Calu3 (cell line): ENCODE data around the gene CACNA1S. TPM values are rescaled to one million over a fixed set of nuclear protein-coding genes. Genes with fewer than 3 reads are reported as not detected.

Experiments used
- BruUV-seq: library from RNA; stranded (reverse); fragments of 400-500 nt; replicated peaks from 2 replicates; lab custom pipeline; 2021; lab: Mats Ljungman, UMichigan
- CTCF ChIA-PET: fragments of 300-600 bp; sonication (Branson Sonifier 250); formaldehyde crosslinking; loops from one replicate; lab custom pipeline; 2022; ENCODE audit warnings: antibody characterized with exemption; lab: Charles Lee
- DNase-seq: peaks from one replicate; pipeline ENCODE4 v3.0.0; 2022
- H3K27ac Mint-ChIP-seq: one replicate; pipeline ENCODE4 v1.8.0; 2022; ENCODE audit warnings: mixed read lengths; ENCODE audit not compliant: unreplicated experiment
- H3K27me3 Mint-ChIP-seq: one replicate; pipeline ENCODE4 v1.8.0; 2022; ENCODE audit warnings: mixed read lengths; ENCODE audit not compliant: unreplicated experiment
- H3K36me3 Mint-ChIP-seq: one replicate; pipeline ENCODE4 v1.8.0; 2022; ENCODE audit warnings: mild to moderate bottlenecking, moderate library complexity, mixed read lengths; ENCODE audit not compliant: insufficient read depth, unreplicated experiment
- H3K4me1 Mint-ChIP-seq: one replicate; pipeline ENCODE4 v1.8.0; 2022; ENCODE audit warnings: mild to moderate bottlenecking, low read depth, mixed read lengths; ENCODE audit not compliant: unreplicated experiment
- H3K4me3 Mint-ChIP-seq: one replicate; pipeline ENCODE4 v1.8.0; 2022; ENCODE audit warnings: mild to moderate bottlenecking, low read depth, moderate library complexity, mixed read lengths; ENCODE audit not compliant: unreplicated experiment
- H3K9me3 Mint-ChIP-seq: one replicate; pipeline ENCODE4 v1.8.0; 2022; ENCODE audit warnings: low read depth, mixed read lengths; ENCODE audit not compliant: unreplicated experiment
- intact Hi-C: fragments of 100-400 bp; cut with micrococcal nuclease; formaldehyde crosslinking; loops from one replicate; pipeline ENCODE4 v1.10.0; 2022; ENCODE audit not compliant: unreplicated experiment
- total RNA-seq: library from RNA; stranded (reverse); gene quantifications from 2 replicates; pipeline ENCODE4 v1.2.3, GENCODE V29; 2022
- TF ChIP-seq, protein P1 (sequence below): fragments of 200-600 bp; IDR thresholded peaks from one replicate; pipeline ENCODE4 v1.8.0; 2022; ENCODE audit warnings: antibody characterized with exemption; ENCODE audit not compliant: unreplicated experiment

Gene CACNA1S
- total RNA-seq, 1 experiment from 2014 or later = not detected

DNA sequence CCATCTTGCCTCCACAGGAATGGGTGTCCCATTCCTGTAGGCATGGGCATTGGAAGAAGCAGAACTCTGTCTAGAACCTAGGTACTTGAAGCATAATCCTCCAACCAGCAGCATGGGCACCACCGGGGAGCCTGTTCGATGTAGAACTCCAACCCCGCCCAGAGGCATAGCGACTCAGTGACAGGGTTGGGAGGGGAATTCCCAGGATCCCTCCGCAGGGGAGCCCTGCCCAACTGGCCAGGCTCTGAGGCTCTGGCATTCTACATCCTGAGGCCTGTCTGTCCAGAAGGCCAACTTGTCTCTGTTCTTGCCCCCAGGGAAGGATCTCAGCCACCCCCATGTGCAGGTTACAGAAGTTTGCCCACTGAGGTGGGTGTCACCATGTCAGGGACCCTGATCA lies 38.2 kb downstream of the CACNA1S start:
- peaks cover 89% of the 10 kb centered on the region for H3K27me3 Mint-ChIP-seq
- intact Hi-C loops = no loop called here
- BruUV-seq = no TSS peak

DNA sequence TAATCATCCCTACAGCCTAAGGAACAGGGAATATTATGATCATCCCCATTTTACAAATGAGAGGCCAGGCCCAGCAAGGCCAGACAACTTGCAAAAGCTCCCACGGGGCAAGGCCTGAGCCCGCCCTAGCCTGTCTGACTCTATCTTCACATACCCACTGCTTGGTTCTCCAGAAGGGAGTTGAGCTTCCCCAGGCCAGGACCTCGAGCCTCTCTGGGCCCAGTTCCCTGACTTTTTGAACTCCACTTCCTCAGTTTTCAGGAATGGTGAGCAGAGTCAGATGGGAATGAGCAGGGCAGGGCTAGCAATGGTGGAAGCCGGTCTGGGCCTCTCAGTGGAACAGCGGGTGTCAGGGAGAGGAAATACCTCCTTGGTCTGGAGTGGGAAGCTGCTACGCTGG lies 39.3 kb downstream of the CACNA1S start:
- DNase-seq = no peak
- BruUV-seq = no TSS peak
- H3K27me3 Mint-ChIP-seq = peaks cover 87% of the 10 kb centered on the region
- TF ChIP-seq, protein P1, sequence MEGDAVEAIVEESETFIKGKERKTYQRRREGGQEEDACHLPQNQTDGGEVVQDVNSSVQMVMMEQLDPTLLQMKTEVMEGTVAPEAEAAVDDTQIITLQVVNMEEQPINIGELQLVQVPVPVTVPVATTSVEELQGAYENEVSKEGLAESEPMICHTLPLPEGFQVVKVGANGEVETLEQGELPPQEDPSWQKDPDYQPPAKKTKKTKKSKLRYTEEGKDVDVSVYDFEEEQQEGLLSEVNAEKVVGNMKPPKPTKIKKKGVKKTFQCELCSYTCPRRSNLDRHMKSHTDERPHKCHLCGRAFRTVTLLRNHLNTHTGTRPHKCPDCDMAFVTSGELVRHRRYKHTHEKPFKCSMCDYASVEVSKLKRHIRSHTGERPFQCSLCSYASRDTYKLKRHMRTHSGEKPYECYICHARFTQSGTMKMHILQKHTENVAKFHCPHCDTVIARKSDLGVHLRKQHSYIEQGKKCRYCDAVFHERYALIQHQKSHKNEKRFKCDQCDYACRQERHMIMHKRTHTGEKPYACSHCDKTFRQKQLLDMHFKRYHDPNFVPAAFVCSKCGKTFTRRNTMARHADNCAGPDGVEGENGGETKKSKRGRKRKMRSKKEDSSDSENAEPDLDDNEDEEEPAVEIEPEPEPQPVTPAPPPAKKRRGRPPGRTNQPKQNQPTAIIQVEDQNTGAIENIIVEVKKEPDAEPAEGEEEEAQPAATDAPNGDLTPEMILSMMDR = no peak
- intact Hi-C loops = no loop called here
- H3K27ac Mint-ChIP-seq = no peak overlapping the region
- H3K36me3 Mint-ChIP-seq = no peaks in the 10 kb centered on the region
- H3K9me3 Mint-ChIP-seq = no peaks in the 10 kb centered on the region
- CTCF ChIA-PET = interaction anchor here (0.5 to 0.7 kb wide), 2 partner anchors 863 to 1056 kb away, joined by 3 to 4 read pairs; no protein-coding TSS in a partner anchor
- no peak overlapping the region for H3K4me3 Mint-ChIP-seq
- no peaks in the 10 kb centered on the region for H3K4me1 Mint-ChIP-seq

More for the DNA sequence above, 38.2 kb downstream of the CACNA1S start:
- DNase-seq = peak; percentile 34
- CTCF ChIA-PET = no interaction called here
- Mint-ChIP-seq H3K27ac (no peak overlapping the region), H3K4me1 (no peaks in the 10 kb centered on the region), H3K9me3 (no peaks in the 10 kb centered on the region), H3K36me3 (no peaks in the 10 kb centered on the region), H3K4me3 (no peak overlapping the region)
- TF ChIP-seq, protein P1 = no peak

DNA sequence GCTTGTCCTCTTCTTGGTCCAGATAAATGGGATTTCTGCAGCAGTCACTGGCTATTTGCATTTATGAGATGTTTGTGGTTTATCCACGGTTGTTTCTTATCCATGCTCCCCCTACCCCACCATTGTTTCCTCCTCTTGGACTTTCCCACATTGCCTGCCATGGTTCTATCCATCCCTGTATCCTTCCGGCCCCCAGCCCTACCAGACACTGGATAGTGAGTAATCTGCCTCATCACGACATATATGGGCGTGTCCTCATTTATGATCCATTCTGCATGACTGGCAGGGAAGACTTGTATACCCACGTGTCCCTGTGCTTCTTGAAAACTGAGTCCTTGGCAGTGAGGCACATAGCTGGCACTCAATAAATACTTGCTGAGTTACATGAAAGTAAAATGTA lies 40.1 kb downstream of the CACNA1S start:
- Mint-ChIP-seq H3K27me3 (peaks cover 87% of the 10 kb centered on the region), H3K4me3 (no peak overlapping the region), H3K36me3 (no peaks in the 10 kb centered on the region), H3K4me1 (no peaks in the 10 kb centered on the region), H3K27ac (no peak overlapping the region), H3K9me3 (no peaks in the 10 kb centered on the region)
- no TSS peak for BruUV-seq
- no peak for DNase-seq
- intact Hi-C loops = no loop called here
- CTCF ChIA-PET = interaction anchor here (0.5 to 0.9 kb wide), 3 partner anchors 8 to 1057 kb away, joined by 3 read pairs; no protein-coding TSS in a partner anchor
- TF ChIP-seq, protein P1 = no peak

DNA sequence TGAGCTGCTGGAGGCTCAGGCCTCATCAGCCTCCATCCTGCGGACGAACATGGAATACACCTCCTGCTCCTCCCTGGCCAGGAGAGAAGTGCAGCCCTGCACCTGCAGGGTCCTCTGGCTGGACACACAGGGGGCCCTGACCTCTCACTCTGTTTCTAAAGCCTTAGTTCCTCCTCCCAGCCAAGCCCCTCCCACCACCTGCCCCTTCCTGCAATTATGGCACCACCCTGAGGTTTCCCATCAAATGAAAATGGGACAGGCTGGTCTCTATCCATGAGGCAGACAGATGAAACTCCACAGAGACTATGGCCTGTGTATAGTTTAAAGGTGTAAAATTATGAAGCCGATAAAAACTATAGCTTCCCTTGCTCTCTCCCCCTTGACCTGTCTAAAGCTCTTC lies 42.6 kb downstream of the CACNA1S start:
- H3K27me3 Mint-ChIP-seq = peaks cover 90% of the 10 kb centered on the region
- intact Hi-C loops = no loop called here
- H3K4me3 Mint-ChIP-seq = no peak overlapping the region
- TF ChIP-seq, protein P1 = no peak
- no TSS peak for BruUV-seq
- H3K4me1 Mint-ChIP-seq = no peaks in the 10 kb centered on the region
- H3K27ac Mint-ChIP-seq = no peak overlapping the region
- DNase-seq = no peak
- CTCF ChIA-PET = interaction anchor here (0.7 kb wide), 1 partner anchor 9 kb away, joined by 3 read pairs; no protein-coding TSS in a partner anchor
- no peaks in the 10 kb centered on the region for H3K36me3 Mint-ChIP-seq
- H3K9me3 Mint-ChIP-seq = no peaks in the 10 kb centered on the region
